ENCODE results near the gene SLC6A15.

The SLC6A15 gene

DNA sequence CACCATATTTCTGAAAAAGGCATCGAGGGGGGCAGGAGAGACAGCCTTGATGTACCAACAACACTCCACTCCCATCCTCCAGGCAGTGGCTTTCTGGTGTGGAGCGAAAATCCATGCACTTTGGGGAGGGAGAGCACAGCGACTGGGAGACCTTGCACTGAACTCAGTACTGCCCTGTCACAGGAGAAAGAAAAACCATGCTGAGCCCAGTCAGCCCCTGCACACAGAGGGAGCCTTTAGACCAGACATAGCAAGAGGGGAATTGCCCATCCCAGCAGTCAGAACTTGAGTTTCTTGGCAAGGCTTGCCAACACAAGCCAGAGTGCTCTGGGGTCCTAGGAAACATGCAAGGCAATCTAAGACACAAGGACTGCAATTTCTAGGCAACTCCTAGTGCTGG lies 24.8 kb upstream of the SLC6A15 start:
- no peak for TF ChIP-seq CTCF (IDR thresholded peaks at IDR 0.05; ENCODE audit: low read length)
- Histone ChIP-seq H3K4me3 (ENCODE audit: low read length) (no peak overlapping the region), H3K79me2 (ENCODE audit: low read length) (no peaks in the 10 kb centered on the region), H3K9me3 (replicated peaks; ENCODE audit: insufficient read depth, low read length) (no peaks in the 10 kb centered on the region), H4K20me1 (ENCODE audit: insufficient read depth, low read length) (no peaks in the 10 kb centered on the region), H2AFZ (ENCODE audit: low read length) (no peak overlapping the region), H3K4me1 (ENCODE audit: low read length) (no peaks in the 10 kb centered on the region), H3K27me3 (replicated peaks; ENCODE audit: insufficient read depth, low read length) (no peaks in the 10 kb centered on the region), H3K4me2 (ENCODE audit: low read depth, low read length) (no peak overlapping the region), H3K36me3 (replicated peaks; ENCODE audit: insufficient read depth, low read length) (no peaks in the 10 kb centered on the region), H3F3A (ENCODE audit: insufficient read depth, low read length) (no peaks in the 10 kb centered on the region), H3K9ac (ENCODE audit: low read length) (no peak overlapping the region), H3K27ac (ENCODE audit: low read length) (no peak overlapping the region), H3K9me2 (replicated peaks; ENCODE audit: insufficient read depth, low read length) (no peaks in the 10 kb centered on the region)
- DNase-seq = no peak

- Histone ChIP-seq H3F3A (ENCODE audit: insufficient read depth, low read length) (no peaks in the 10 kb centered on the region), H3K36me3 (replicated peaks; ENCODE audit: insufficient read depth, low read length) (no peaks in the 10 kb centered on the region), H3K4me3 (ENCODE audit: low read length) (no peak overlapping the region), H3K9me3 (replicated peaks; ENCODE audit: insufficient read depth, low read length) (no peaks in the 10 kb centered on the region), H3K9me2 (replicated peaks; ENCODE audit: insufficient read depth, low read length) (no peaks in the 10 kb centered on the region), H2AFZ (ENCODE audit: low read length) (no peak overlapping the region), H4K20me1 (ENCODE audit: insufficient read depth, low read length) (no peaks in the 10 kb centered on the region), H3K27ac (ENCODE audit: low read length) (no peak overlapping the region), H3K4me2 (ENCODE audit: low read depth, low read length) (no peak overlapping the region), H3K4me1 (ENCODE audit: low read length) (no peaks in the 10 kb centered on the region), H3K79me2 (ENCODE audit: low read length) (no peaks in the 10 kb centered on the region), H3K9ac (ENCODE audit: low read length) (no peak overlapping the region), H3K27me3 (replicated peaks; ENCODE audit: insufficient read depth, low read length) (no peaks in the 10 kb centered on the region)
- no peak for DNase-seq
- TF ChIP-seq CTCF (IDR thresholded peaks at IDR 0.05; ENCODE audit: low read length) (no peak), EZH2phosphoT487 (IDR thresholded peaks at IDR 0.05; ENCODE audit: low read length) (no peak), EZH2 (optimal IDR thresholded peaks at IDR 0.05; ENCODE audit: low read depth, low read length) (no peak)
These were observed 16.9 kb upstream of the SLC6A15 start for GRCh38 chr12:84929501-84929900.

DNA sequence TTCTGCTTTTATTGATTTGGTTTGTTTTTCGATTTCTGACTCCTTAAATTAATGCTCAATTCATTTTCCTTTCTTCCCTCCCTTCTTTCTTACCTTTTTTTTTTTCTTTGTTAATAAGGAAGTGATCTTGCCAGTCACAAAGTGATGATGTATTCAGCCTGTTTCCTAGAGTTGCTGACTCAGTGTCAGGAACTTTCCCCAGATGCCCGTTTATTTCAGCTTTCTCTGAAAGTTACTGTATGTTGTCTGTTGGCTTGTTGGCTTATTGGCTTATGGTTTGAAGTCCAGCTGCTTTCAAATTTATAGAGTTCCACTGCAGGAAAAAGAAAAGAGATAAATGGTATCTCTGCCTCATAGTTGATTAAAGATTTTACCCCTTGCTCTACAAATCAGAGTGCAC lies 12.4 kb upstream of the SLC6A15 start:
- Histone ChIP-seq H4K20me1 (ENCODE audit: insufficient read depth, low read length) (no peaks in the 10 kb centered on the region), H3K9me3 (replicated peaks; ENCODE audit: insufficient read depth, low read length) (no peaks in the 10 kb centered on the region), H3K27me3 (replicated peaks; ENCODE audit: insufficient read depth, low read length) (no peaks in the 10 kb centered on the region), H3K4me2 (ENCODE audit: low read depth, low read length) (no peak overlapping the region), H3K79me2 (ENCODE audit: low read length) (no peaks in the 10 kb centered on the region), H3K9me2 (replicated peaks; ENCODE audit: insufficient read depth, low read length) (no peaks in the 10 kb centered on the region), H3K9ac (ENCODE audit: low read length) (no peak overlapping the region), H3K4me1 (ENCODE audit: low read length) (no peaks in the 10 kb centered on the region), H3F3A (ENCODE audit: insufficient read depth, low read length) (no peaks in the 10 kb centered on the region), H2AFZ (ENCODE audit: low read length) (no peak overlapping the region), H3K4me3 (ENCODE audit: low read length) (no peak overlapping the region), H3K27ac (ENCODE audit: low read length) (no peak overlapping the region), H3K36me3 (replicated peaks; ENCODE audit: insufficient read depth, low read length) (no peaks in the 10 kb centered on the region)
- no peak for DNase-seq
- no peak for TF ChIP-seq CTCF (IDR thresholded peaks at IDR 0.05; ENCODE audit: low read length)

GRCh38 chr12:84922693-84923092 lies 10.1 kb upstream of the SLC6A15 start:
- TF ChIP-seq EZH2 (optimal IDR thresholded peaks at IDR 0.05; ENCODE audit: low read depth, low read length) (no peak), CTCF (IDR thresholded peaks at IDR 0.05; ENCODE audit: low read length) (no peak), EZH2phosphoT487 (IDR thresholded peaks at IDR 0.05; ENCODE audit: low read length) (no peak)
- no peak overlapping the region for H3K27ac ChIP-seq (ENCODE audit: low read length)
- no peaks in the 10 kb centered on the region for H3K27me3 ChIP-seq (replicated peaks; ENCODE audit: insufficient read depth, low read length)
- H3K4me2 ChIP-seq (ENCODE audit: low read depth, low read length) = no peak overlapping the region
- H2AFZ ChIP-seq (ENCODE audit: low read length) = no peak overlapping the region
- no peaks in the 10 kb centered on the region for H3F3A ChIP-seq (ENCODE audit: insufficient read depth, low read length)
- no peak for DNase-seq
- H4K20me1 ChIP-seq (ENCODE audit: insufficient read depth, low read length) = no peaks in the 10 kb centered on the region
- H3K9me3 ChIP-seq (replicated peaks; ENCODE audit: insufficient read depth, low read length) = no peaks in the 10 kb centered on the region
- H3K36me3 ChIP-seq (replicated peaks; ENCODE audit: insufficient read depth, low read length) = no peaks in the 10 kb centered on the region
- no peaks in the 10 kb centered on the region for H3K4me1 ChIP-seq (ENCODE audit: low read length)
- H3K9ac ChIP-seq (ENCODE audit: low read length) = no peak overlapping the region
- H3K9me2 ChIP-seq (replicated peaks; ENCODE audit: insufficient read depth, low read length) = no peaks in the 10 kb centered on the region
- H3K4me3 ChIP-seq (ENCODE audit: low read length) = no peak overlapping the region
- no peaks in the 10 kb centered on the region for H3K79me2 ChIP-seq (ENCODE audit: low read length)
